A673 (cell line): Measurements from ENCODE around the gene RAPGEF4. TPM values are rescaled to one million over a fixed set of nuclear protein-coding genes. Genes with fewer than 3 reads are reported as not detected.

Source experiments
- BruUV-seq: library from RNA; stranded (reverse); fragments of 400-500 nt; replicated peaks from 2 replicates; lab custom pipeline; 2021; lab: Mats Ljungman, UMichigan
- CTCF ChIA-PET: fragments of 300-600 bp; sonication (Branson Sonifier 250); formaldehyde crosslinking; loops from one replicate; lab custom pipeline; 2022; ENCODE audit warnings: antibody characterized with exemption; lab: Charles Lee
- POLR2A ChIA-PET: fragments of 300-600 bp; sonication (Branson Sonifier 250); formaldehyde crosslinking; loops from one replicate; lab custom pipeline; 2022; ENCODE audit warnings: antibody characterized with exemption; ENCODE audit not compliant: low non-redundant PET; lab: Charles Lee
- DNase-seq: peaks from one replicate; pipeline ENCODE4 v3.0.0-alpha.2; 2015; ENCODE audit warnings: low spot score
- H3K27ac ChIP-seq: fragments of 200-600 bp; sonication (generic); 2 replicates; pipeline ENCODE4 v1.5.1; 2016; ENCODE audit warnings: mixed run types, low read depth, mild to moderate bottlenecking, mixed read lengths, antibody characterized with exemption, low read length; ENCODE audit not compliant: poor library complexity, severe bottlenecking
- H3K27me3 ChIP-seq: fragments of 200-600 bp; sonication (generic); replicated peaks from 2 replicates; pipeline ENCODE4 v1.6.1; 2017; ENCODE audit warnings: mixed run types, low read depth, mild to moderate bottlenecking, mixed read lengths, antibody characterized with exemption, low read length; ENCODE audit not compliant: insufficient read depth, poor library complexity
- H3K36me3 ChIP-seq: fragments of 200-600 bp; sonication (generic); 2 replicates; pipeline ENCODE4 v1.6.1; 2016; ENCODE audit warnings: mixed run types, mild to moderate bottlenecking, mixed read lengths, antibody characterized with exemption, low read length; ENCODE audit not compliant: insufficient read depth, poor library complexity, severe bottlenecking
- H3K4me1 ChIP-seq: fragments of 200-600 bp; sonication (generic); 2 replicates; pipeline ENCODE4 v1.6.1; 2017; ENCODE audit warnings: mixed run types, mild to moderate bottlenecking, mixed read lengths, antibody characterized with exemption, low read length; ENCODE audit not compliant: insufficient read depth, poor library complexity, severe bottlenecking
- H3K4me3 ChIP-seq: fragments of 200-600 bp; sonication (generic); 2 replicates; pipeline ENCODE4 v1.5.1; 2016; ENCODE audit warnings: low read depth, mixed run types, mild to moderate bottlenecking, mixed read lengths, low read length; ENCODE audit not compliant: poor library complexity, severe bottlenecking
- H3K9me3 ChIP-seq: fragments of 200-600 bp; sonication (generic); 2 replicates; pipeline ENCODE4 v1.6.1; 2016; ENCODE audit warnings: mixed run types, low read depth, mild to moderate bottlenecking, mixed read lengths, antibody characterized with exemption, low read length; ENCODE audit not compliant: poor library complexity, severe bottlenecking
- CTCF ChIP-seq: fragments of 300-800, 200-600 bp; sonication (generic); conservative IDR thresholded peaks from 2 replicates; pipeline ENCODE4 v1.5.1; 2017; ENCODE audit warnings: low read depth, mild to moderate bottlenecking, antibody characterized with exemption, low read length, moderate library complexity, mixed read lengths
- EZH2 ChIP-seq: fragments of 200-600 bp; sonication (generic); IDR thresholded peaks from 2 replicates; pipeline ENCODE4 v1.6.1; 2017; ENCODE audit warnings: borderline replicate concordance, low read depth, mild to moderate bottlenecking, mixed read lengths, antibody characterized with exemption, low read length; ENCODE audit not compliant: poor library complexity, severe bottlenecking
- intact Hi-C: fragments of 100-400 bp; cut with micrococcal nuclease; formaldehyde crosslinking; loops from one replicate; pipeline ENCODE4 v1.10.0; 2022; ENCODE audit not compliant: unreplicated experiment
- total RNA-seq: library from RNA; stranded (reverse); gene quantifications from 2 replicates; pipeline ENCODE4 v1.2.3, GENCODE V29; 2021

Gene RAPGEF4
- total RNA-seq, 1 experiment from 2014 or later: 0.26 TPM

- Histone ChIP-seq H3K4me1 (peaks cover 10% of the 10 kb centered on the region), H3K9me3 (no peaks in the 10 kb centered on the region), H3K4me3 (no peak overlapping the region), H3K27ac (no peak overlapping the region), H3K36me3 (no peaks in the 10 kb centered on the region), H3K27me3 (peaks cover 3% of the 10 kb centered on the region)
- intact Hi-C loops: no loop called here
- BruUV-seq: no TSS peak
- ChIA-PET POLR2A (no interaction called here), CTCF (interaction anchor here (0.5 kb wide), 1 partner anchor 130 kb away, joined by 7 read pairs; no protein-coding TSS in a partner anchor)
- TF ChIP-seq CTCF (no peak), EZH2 (no peak)
- DNase-seq: peak; percentile 38
Observed at GRCh38 chr2:172843266-172843582, 107.6 kb downstream of the RAPGEF4 start.

- H3K9me3 ChIP-seq: no peaks in the 10 kb centered on the region
- no peak overlapping the region for H3K27ac ChIP-seq
- intact Hi-C loops: no loop called here
- no peaks in the 10 kb centered on the region for H3K36me3 ChIP-seq
- TF ChIP-seq CTCF (no peak), EZH2 (no peak)
- POLR2A ChIA-PET: no interaction called here
- DNase-seq: no peak
- peaks cover 10% of the 10 kb centered on the region for H3K4me1 ChIP-seq
- peaks cover 3% of the 10 kb centered on the region for H3K27me3 ChIP-seq
- BruUV-seq: no TSS peak
- CTCF ChIA-PET: no interaction called here
- no peak overlapping the region for H3K4me3 ChIP-seq
Observed at GRCh38 chr2:172843902-172844715, 108.5 kb downstream of the RAPGEF4 start.

DNA sequence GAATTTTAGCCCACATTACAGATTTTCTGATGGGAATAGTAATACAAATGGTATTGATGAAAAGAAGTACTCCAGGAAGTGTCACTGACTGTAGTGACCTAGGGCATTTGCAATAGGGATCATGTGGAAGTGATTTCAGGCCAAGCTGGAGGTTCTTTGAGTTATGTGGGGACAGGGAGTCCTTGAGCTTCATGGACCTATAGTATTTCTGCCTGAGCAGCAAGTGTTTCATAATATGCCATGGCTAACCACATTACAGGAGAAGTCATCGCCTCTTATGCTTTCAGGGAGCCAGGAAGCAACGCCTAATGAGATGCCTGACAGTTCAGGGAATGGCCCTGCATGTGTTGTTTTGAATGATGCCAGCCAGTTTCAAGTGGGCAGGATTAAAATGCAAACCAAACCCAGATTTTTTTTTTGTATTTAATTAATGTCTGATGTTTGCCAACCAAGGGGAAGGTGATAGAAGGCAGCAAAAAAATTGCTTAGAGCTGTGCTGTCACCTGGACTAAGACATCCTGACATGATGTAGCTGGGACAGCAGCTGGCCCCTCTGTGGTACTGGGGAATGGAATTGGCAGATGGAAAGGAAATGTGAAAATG, 109.5 kb downstream of the RAPGEF4 start:
- CTCF ChIA-PET: no interaction called here
- POLR2A ChIA-PET: no interaction called here
- no peak for DNase-seq
- H3K36me3 ChIP-seq: no peaks in the 10 kb centered on the region
- H3K27me3 ChIP-seq: peaks cover 3% of the 10 kb centered on the region
- H3K4me3 ChIP-seq: no peak overlapping the region
- BruUV-seq: no TSS peak
- TF ChIP-seq EZH2 (no peak), CTCF (no peak)
- intact Hi-C loops: no loop called here
- peaks cover 10% of the 10 kb centered on the region for H3K4me1 ChIP-seq
- H3K9me3 ChIP-seq: no peaks in the 10 kb centered on the region
- H3K27ac ChIP-seq: no peak overlapping the region
